CD4-positive, alpha-beta T cell treated with Interleukin-17A for 4 hours (primary cell): ENCODE data around the gene BTK.
"Not testable (repeated sequence)": the region's sequence is repeated elsewhere in the genome, so short reads cannot be mapped to it uniquely, and the experiment has no call there.

Source experiments
- DNase-seq: peaks from one replicate; pipeline ENCODE4 v3.0.0-alpha.2; 2020; ENCODE audit warnings: mixed read lengths

Gene BTK

GRCh38 chrX:101334310-101334709, 51.7 kb downstream of the BTK start:
- not testable (repeated sequence) for DNase-seq

- DNase-seq = not testable (repeated sequence)
These were observed 59.4 kb downstream of the BTK start for GRCh38 chrX:101326600-101326999.

- no peak for DNase-seq
These were observed 82.2 kb downstream of the BTK start for GRCh38 chrX:101303790-101304189.
